IgD-negative memory B cell (primary cell): Measurements from ENCODE around the gene POLR3A. TPM values are rescaled to one million over a fixed set of nuclear protein-coding genes. Genes with fewer than 3 reads are reported as not detected.
"Not testable (repeated sequence)": the region's sequence is repeated elsewhere in the genome, so short reads cannot be mapped to it uniquely, and the experiment has no call there.

Experiments used
- H3K27ac Mint-ChIP-seq, 3 donors: one replicate each; pipeline ENCODE4 v1.8.0; 2020 to 2022; ENCODE audit warnings: mild to moderate bottlenecking in 3 of 3, mixed read lengths in 3 of 3, moderate library complexity in 1 of 3
- H3K27me3 Mint-ChIP-seq: one replicate; pipeline ENCODE4 v1.8.0; 2021; ENCODE audit warnings: mixed read lengths
- H3K36me3 Mint-ChIP-seq: one replicate; pipeline ENCODE4 v1.8.0; 2020; ENCODE audit warnings: mild to moderate bottlenecking, mixed read lengths
- H3K4me1 Mint-ChIP-seq, 3 donors: one replicate each; pipeline ENCODE4 v1.8.0; 2020 to 2022; ENCODE audit warnings: mixed read lengths in 3 of 3, mild to moderate bottlenecking in 1 of 3
- H3K4me3 Mint-ChIP-seq, 4 donors: one replicate each; pipeline ENCODE4 v1.8.0; 2020 to 2022; ENCODE audit warnings: mild to moderate bottlenecking in 4 of 4, mixed read lengths in 4 of 4, moderate library complexity in 3 of 4
- H3K9me3 Mint-ChIP-seq, 3 donors: one replicate each; pipeline ENCODE4 v1.8.0; 2020 to 2021; ENCODE audit warnings: mixed read lengths in 3 of 3, mild to moderate bottlenecking in 1 of 3
- polyA plus RNA-seq: library from polyadenylated mRNA; unstranded; fragments of 300-500 nt; fragmentation: Illumina TruSeq; gene quantifications from one replicate; pipeline ENCODE4 v1.2.3, GENCODE V29; 2021

The POLR3A gene
- polyA plus RNA-seq = 6.5 TPM

DNA sequence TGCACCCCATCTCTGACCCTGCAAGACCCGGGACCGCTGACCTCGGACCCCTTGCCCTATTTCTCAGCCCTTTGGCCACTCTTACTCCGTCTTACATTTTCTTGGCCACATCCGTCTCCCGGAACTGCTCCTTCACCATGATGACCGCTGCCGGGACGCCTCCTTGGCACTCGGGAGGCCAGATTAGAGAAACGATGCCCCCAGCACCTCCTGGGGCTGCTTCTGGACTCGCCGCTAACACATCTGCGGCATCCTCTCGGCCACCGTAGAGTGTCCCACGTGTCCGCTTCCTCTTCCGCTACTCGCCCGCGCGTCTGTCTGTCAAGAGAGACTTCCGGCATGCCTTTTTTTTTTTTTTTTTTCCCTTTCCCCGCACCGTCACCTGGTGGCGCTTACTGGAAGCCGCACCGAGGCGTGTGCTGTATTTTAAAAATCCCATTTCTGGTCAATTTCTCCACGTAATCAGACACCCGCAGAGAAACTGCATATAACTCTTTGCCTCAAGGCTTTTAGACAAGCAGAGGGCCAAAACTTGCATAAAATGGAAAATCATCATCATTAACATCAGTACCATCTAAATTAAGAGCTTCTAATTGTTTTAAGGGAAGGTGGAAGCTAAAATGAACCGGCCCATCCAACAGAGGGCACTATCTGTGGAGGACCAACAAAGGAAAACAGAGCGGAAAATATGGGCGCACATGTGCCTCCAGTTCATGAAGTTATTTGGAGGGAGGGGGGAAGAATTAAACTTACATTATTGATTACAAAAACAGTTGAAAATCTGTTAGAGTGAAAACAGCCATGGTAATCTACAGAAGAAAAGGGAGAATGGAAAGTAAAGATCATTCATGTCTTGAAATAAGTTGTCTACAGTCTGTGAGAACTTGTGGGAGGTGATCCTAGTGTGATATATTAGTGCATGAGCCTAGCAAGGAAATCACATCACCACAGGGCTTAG is at the start of gene POLR3A:
TSS of gene POLR3A (minus strand) at position 247 of the 958 bp plus-strand sequence. CDS start at position 139, 108 bp downstream.
- H3K27me3 Mint-ChIP-seq = peaks cover 4% of the 10 kb centered on the region
- H3K4me3 Mint-ChIP-seq = peak within 1 kb of the TSS; percentile 97 to 100 (median 99)
- peak within 1 kb of the TSS; percentile 94 to 98 (median 96) for H3K27ac Mint-ChIP-seq
- H3K36me3 Mint-ChIP-seq = peaks cover 5% of the 10 kb centered on the region
- H3K4me1 Mint-ChIP-seq = peaks cover 26 to 30% (median 30%) of the 10 kb centered on the region in 3 donors
- H3K9me3 Mint-ChIP-seq = no peaks in the 10 kb centered on the region

DNA sequence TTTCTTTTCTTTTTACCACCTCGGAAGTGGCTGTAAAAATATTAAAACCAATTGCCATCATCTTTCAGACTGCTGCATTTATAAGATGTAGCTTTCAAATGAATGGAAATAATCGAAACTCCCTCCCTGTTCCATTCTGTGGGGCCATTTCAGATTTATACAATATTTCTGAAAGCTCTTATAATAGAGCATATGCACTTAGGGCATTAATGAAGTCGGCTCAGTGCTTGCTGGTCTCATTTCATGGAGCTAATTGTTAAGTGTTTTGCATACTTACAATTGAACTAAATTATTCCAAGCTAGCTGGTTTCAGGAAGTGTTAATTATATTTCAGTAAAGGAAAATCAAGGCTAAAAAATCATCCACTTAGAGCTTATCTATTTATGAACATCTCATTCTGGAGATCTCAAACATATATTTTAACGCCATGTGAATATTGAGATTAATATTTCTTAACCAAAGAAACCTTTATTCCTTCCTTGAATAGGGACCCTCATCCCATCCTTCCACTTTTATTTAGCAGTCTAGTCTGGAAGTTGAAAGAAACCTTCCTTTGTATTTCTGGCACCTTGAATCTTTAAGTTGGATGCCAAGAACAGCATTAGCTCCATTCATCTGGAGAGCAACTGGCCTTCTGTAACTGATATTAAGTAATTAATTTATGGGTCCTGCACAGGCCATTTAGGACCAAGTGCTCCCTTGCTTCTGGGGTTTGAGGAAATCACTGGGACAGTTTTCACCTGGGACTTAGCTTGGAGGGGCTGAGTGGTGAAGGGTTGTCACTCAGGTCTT is 49.4 kb upstream of the POLR3A start:
- H3K27me3 Mint-ChIP-seq = peaks cover 3% of the 10 kb centered on the region
- H3K36me3 Mint-ChIP-seq = peaks cover 2% of the 10 kb centered on the region
- H3K9me3 Mint-ChIP-seq = peaks cover 2 to 7% (median 4%) of the 10 kb centered on the region in 3 donors
- no peak overlapping the region for H3K4me3 Mint-ChIP-seq
- no peak overlapping the region for H3K27ac Mint-ChIP-seq
- no peaks in the 10 kb centered on the region for H3K4me1 Mint-ChIP-seq

DNA sequence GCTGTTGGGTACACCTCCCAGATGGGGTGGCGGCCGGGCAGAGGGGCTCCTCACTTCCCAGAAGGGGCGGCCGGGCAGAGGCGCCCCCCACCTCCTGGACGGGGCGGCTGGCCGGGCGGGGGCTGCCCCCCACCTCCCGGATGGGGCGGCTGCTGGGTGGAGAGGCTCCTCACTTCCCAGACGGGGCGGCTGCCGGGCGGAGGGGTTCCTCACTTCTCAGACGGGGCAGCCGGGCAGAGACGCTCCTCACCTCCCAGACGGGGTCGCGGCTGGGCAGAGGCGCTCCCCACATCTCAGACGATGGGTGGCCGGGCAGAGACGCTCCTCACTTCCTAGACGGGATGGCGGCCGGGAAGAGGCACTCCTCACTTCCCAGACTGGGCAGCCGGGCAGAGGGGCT is 46.5 kb upstream of the POLR3A start:
- not testable (repeated sequence) for H3K4me1 Mint-ChIP-seq, H3K36me3 Mint-ChIP-seq, H3K9me3 Mint-ChIP-seq, H3K27me3 Mint-ChIP-seq, H3K27ac Mint-ChIP-seq, H3K4me3 Mint-ChIP-seq

DNA sequence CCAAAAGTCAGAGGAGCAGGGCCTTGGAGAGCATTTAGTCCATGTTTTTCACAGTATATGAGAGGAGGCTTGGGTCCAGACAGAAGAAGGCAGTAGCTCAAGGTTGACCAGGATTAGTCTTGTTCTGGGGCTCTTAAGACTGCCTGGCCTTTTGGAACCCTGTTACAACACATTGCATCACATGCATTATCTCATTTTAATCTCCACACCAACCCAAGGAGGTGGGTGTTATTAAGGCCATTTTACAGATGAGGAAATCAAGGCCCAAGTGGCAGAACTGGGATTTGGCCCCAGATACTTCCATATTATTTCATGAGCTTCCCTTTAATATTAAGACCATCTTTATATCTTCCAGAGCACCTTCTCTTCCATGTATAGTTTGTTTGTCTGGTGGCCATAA is 43.2 kb upstream of the POLR3A start:
- peaks cover under 1% of the 10 kb centered on the region for H3K27me3 Mint-ChIP-seq
- peaks cover 0 to 7% (median 4%) of the 10 kb centered on the region in 3 donors for H3K9me3 Mint-ChIP-seq
- H3K27ac Mint-ChIP-seq = peak overlapping the region in 1 of 3 donors; percentile 35
- H3K4me3 Mint-ChIP-seq = no peak overlapping the region
- no peaks in the 10 kb centered on the region for H3K4me1 Mint-ChIP-seq
- H3K36me3 Mint-ChIP-seq = peaks cover 5% of the 10 kb centered on the region

DNA sequence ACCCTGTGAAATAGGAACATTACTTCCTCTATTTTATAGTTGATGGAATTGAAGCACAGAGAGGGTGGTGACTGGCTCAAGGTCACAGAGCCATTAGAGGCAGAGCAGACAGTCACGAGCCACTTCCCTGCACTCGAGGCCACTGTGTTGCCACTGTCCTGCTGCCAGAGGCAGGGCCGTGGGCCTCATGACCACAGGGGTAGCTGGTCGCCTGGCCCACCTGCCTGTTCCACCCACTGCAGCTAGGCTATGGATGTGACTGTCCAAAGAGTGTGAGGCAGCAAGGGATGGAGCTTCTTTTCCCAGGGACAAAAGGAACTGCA is 42.5 kb upstream of the POLR3A start:
- H3K27ac Mint-ChIP-seq = no peak overlapping the region
- H3K27me3 Mint-ChIP-seq = peaks cover 2% of the 10 kb centered on the region
- H3K4me1 Mint-ChIP-seq = no peaks in the 10 kb centered on the region
- H3K4me3 Mint-ChIP-seq = no peak overlapping the region
- H3K9me3 Mint-ChIP-seq = peaks cover 0 to 7% (median 4%) of the 10 kb centered on the region in 3 donors
- H3K36me3 Mint-ChIP-seq = peaks cover 6% of the 10 kb centered on the region

DNA sequence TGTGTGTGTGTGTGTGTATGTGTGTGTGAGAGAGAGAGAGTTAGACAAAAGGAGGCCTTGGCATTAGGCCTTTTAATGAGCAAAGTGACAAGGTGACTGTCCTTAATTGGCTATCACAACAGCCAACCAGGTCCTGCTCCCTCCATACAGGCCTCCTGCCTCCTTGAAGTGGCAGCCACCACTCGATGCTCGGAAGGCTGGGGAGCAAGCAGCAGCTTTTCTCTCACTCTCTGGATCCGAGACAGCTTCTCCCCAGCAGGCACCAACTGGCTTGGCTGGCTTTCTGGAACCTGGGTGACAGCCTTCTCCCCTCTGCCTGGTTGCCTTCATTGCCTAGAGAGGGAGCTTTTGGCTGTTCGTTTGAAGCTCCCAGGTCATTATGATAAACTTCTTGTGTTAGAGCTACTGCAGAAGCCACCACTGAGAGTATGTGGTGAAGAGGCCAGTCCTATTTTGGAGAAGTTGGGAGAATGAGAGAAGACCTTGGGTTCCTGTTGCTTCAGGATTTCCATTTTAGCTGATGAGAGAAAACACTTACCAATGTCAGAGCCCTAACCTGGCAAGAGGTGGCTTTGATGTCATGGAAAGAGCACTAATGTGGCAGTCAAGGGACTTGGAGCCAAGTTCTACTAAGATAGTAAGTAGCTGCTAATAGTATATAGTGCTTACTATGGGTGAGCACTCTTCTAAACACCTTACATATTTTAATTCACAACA is 42.0 kb upstream of the POLR3A start:
- H3K4me1 Mint-ChIP-seq = no peaks in the 10 kb centered on the region
- no peak overlapping the region for H3K27ac Mint-ChIP-seq
- peaks cover 3% of the 10 kb centered on the region for H3K27me3 Mint-ChIP-seq
- H3K36me3 Mint-ChIP-seq = peaks cover 7% of the 10 kb centered on the region
- H3K4me3 Mint-ChIP-seq = peak overlapping the region in 1 of 4 donors; percentile 58
- H3K9me3 Mint-ChIP-seq = peaks cover 0 to 7% (median 4%) of the 10 kb centered on the region in 3 donors

DNA sequence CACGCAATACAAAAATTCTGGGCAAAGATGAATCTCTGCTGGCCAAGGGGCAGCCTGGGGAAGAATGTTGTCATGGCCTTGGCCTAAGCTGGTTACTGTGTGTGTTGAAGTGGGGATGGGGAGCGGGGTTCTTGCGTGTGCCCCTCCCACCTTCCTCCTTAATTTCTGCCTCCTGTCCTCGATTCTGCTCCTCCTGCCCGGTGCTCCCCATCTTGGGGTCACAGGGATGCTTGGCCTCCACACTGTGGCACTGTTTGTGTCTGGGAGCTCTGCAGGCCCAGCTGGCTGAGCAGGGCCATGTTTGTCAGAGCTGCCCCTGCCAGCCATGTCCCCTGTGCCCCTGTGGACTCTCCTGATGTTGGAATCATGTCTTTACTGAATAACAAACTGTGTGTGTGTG is 41.4 kb upstream of the POLR3A start:
- no peaks in the 10 kb centered on the region for H3K4me1 Mint-ChIP-seq
- H3K36me3 Mint-ChIP-seq = peaks cover 7% of the 10 kb centered on the region
- H3K9me3 Mint-ChIP-seq = peaks cover 0 to 7% (median 4%) of the 10 kb centered on the region in 3 donors
- no peak overlapping the region for H3K4me3 Mint-ChIP-seq
- H3K27me3 Mint-ChIP-seq = peaks cover 4% of the 10 kb centered on the region
- peak overlapping the region in 1 of 3 donors; percentile 11 for H3K27ac Mint-ChIP-seq

DNA sequence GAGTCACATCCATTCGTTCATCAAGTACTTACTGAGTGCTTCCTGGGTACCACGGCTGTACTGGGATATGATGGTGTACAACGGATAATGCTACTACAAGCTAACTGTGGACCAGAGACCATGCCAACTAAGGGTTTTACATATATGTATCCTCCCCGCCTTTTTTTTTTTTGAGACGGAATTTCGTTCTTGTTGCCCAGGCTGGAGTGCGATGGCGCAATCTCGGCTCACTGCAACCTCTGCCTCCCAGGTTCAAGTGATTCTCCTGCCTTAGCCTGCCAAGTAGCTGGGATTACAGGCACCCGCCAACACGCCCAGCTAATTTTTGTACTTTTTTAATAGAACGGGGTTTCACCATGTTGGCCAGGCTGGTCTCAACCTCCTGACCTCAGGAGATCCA is 40.7 kb upstream of the POLR3A start:
- H3K4me1 Mint-ChIP-seq, H3K36me3 Mint-ChIP-seq, H3K9me3 Mint-ChIP-seq, H3K27ac Mint-ChIP-seq, H3K4me3 Mint-ChIP-seq, H3K27me3 Mint-ChIP-seq: not testable (repeated sequence)

DNA sequence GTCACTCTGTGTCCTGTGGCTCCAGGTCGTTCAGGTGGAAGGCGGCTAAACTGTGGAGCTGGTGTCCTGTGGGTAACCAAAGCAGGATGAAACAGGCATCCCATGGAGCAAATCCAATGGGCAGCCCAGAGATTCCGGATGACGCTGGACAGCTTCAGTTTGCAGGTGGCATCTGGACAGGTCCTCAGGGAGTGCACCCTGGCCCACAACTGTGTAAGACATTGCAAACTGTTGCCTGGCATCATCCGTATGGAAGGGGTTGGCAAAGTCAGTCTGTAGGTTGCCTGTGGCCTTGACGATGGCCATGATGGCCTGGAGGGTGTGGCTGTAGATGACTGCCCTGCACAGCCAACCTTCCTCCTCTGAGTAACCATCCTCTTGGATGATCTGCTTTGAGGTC is 39.8 kb upstream of the POLR3A start:
- Mint-ChIP-seq H3K36me3 (peaks cover 5% of the 10 kb centered on the region), H3K27ac (no peak overlapping the region), H3K4me3 (no peak overlapping the region), H3K4me1 (no peaks in the 10 kb centered on the region), H3K27me3 (peaks cover 4% of the 10 kb centered on the region), H3K9me3 (peaks cover 0 to under 1% (median 0%) of the 10 kb centered on the region in 3 donors)

DNA sequence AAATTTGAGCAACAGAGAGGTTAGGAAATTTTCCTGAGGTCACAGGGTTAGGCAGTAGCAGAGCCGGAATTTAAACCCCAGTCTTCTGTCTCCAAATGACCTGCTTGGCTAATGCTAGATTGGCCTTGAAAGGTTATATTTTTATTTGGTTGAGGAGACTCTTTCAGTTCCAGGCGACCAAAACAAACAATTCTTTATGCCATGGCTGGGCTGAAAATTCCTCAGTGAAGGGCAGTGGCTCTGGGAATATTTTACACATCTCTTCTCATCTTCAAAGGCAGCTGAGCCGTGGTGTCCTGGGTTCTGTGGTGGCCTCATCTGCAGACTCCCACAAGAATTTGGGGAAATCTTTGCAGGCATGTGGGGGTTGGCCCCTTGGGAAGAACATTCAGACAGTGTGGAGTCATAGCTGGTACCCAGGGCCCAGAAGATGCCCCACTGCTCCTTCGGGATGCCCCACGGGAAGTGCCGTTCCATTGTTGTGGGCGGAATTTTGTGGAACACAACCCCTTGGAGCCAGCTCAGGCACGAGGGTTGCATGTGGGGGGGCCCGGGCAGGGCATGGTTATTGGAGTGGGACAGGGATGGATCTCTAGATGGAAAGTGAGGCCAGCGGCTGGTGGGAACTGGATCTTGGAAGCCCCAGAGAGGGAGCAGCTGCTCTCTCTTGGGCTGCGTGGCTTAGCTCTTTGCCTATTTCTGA is 37.6 kb upstream of the POLR3A start:
- peaks cover 0 to 1% (median 0%) of the 10 kb centered on the region in 3 donors for H3K4me1 Mint-ChIP-seq

DNA sequence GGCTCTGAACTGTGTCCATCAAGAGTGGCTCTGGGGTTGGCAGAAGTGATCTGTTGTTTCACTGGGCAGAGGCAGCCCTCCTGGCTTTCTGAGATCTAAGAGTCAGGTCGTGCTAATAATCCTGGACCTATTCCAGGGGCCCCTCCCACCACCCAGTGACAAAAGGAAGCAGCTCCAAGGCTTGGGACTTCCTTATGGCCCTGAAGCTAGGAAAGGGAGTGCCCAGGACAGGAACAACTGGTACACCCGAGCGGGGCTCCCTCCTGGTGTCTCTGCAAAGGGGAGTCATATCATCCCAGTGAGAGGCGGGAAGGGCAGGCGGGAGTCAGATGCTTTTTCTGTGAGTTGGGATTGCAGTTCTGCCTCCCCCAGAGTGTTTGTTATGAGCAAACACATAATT is 36.7 kb upstream of the POLR3A start:
- H3K4me1 Mint-ChIP-seq = peaks cover 0 to 1% (median 0%) of the 10 kb centered on the region in 3 donors
- H3K27ac Mint-ChIP-seq = no peak overlapping the region

More for the DNA sequence above, 37.6 kb upstream of the POLR3A start:
- Mint-ChIP-seq H3K4me3 (no peak overlapping the region), H3K27me3 (peaks cover 4% of the 10 kb centered on the region), H3K9me3 (no peaks in the 10 kb centered on the region), H3K36me3 (peaks cover 2% of the 10 kb centered on the region), H3K27ac (no peak overlapping the region)

DNA sequence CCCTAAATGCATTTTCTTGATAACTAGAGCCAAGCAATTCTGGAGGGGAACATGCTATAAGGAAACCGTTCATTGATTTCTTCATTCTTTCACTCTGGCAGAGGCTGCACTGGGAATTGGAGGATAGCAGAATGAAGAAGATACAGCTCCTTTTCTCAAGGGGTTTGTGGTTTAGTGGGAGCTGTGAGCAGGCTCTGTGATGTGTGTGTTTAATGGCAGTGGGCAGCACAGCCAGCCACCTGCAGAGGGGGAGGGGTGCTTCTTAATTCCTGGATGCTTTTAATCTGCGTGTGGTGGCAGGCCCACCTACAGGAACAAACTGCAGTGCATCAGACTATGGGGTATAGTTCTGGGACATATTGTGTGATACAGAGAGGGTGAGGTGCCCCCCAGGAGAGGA is 36.3 kb upstream of the POLR3A start:
- peaks cover 4% of the 10 kb centered on the region for H3K27me3 Mint-ChIP-seq
- peaks cover 0 to 1% (median 0%) of the 10 kb centered on the region in 3 donors for H3K4me1 Mint-ChIP-seq
- H3K36me3 Mint-ChIP-seq = peaks cover 2% of the 10 kb centered on the region
- H3K4me3 Mint-ChIP-seq = no peak overlapping the region
- no peaks in the 10 kb centered on the region for H3K9me3 Mint-ChIP-seq
- no peak overlapping the region for H3K27ac Mint-ChIP-seq

More for the DNA sequence above, 36.7 kb upstream of the POLR3A start:
- Mint-ChIP-seq H3K4me3 (no peak overlapping the region), H3K9me3 (no peaks in the 10 kb centered on the region), H3K27me3 (peaks cover 4% of the 10 kb centered on the region), H3K36me3 (peaks cover 2% of the 10 kb centered on the region)

DNA sequence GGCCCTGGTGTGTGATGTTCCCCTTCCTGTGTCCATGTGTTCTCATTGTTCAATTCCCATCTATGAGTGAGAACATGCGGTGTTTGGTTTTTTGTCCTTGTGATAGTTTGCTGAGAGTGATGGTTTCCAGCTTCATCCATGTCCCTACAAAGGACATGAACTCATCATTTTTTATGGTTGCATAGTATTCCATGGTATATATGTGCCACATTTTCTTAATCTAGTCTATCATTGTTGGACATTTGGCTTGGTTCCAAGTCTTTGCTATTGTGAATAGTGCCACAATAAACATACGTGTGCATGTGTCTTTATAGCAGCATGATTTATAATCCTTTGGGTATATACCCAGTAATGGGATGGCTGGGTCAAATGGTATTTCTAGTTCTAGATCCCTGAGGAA is 35.6 kb upstream of the POLR3A start:
- not testable (repeated sequence) for H3K4me1 Mint-ChIP-seq, H3K27me3 Mint-ChIP-seq, H3K4me3 Mint-ChIP-seq, H3K27ac Mint-ChIP-seq, H3K36me3 Mint-ChIP-seq, H3K9me3 Mint-ChIP-seq

DNA sequence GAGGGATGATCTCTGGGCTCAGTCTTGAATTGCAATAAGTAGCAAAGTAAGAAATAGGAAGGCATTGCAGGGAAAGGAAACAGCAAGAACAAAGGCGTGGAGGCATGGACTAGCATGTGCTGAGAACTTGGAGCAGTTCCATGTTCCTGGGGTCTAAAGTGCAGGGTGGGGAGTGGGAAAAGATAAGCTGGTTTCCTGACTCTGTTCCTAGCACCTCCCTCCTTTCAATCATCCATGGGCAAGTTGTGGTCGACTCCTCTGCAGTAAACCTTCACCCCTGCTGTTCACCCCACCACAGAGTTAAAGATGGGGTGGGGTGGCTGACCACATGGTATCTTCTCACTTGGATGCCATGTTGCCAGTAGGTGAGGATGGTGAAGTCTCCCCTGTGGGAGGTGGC is 33.9 kb upstream of the POLR3A start:
- peaks cover 0 to 1% (median 0%) of the 10 kb centered on the region in 3 donors for H3K4me1 Mint-ChIP-seq
- peaks cover 2% of the 10 kb centered on the region for H3K36me3 Mint-ChIP-seq
- H3K27me3 Mint-ChIP-seq = peaks cover 4% of the 10 kb centered on the region
- no peaks in the 10 kb centered on the region for H3K9me3 Mint-ChIP-seq
- no peak overlapping the region for H3K27ac Mint-ChIP-seq
- H3K4me3 Mint-ChIP-seq = no peak overlapping the region
